ENCODE results near the gene LDHAL6B.

Gene LDHAL6B

GRCh38 chr15:59217876-59218498 is 11.3 kb downstream of the LDHAL6B start:
- no peak for TF ChIP-seq GABPA (IDR thresholded peaks at IDR 0.05; ENCODE audit: low read depth)
- TF ChIP-seq CTCF (IDR thresholded peaks at IDR 0.05; ENCODE audit: insufficient read depth, low read length), result no peak
- no peak for TF ChIP-seq POLR2AphosphoS5 (IDR thresholded peaks at IDR 0.05; ENCODE audit: low read depth)
- no peak for TF ChIP-seq SPI1 (IDR thresholded peaks at IDR 0.05; ENCODE audit: borderline replicate concordance, low read depth)
- TF ChIP-seq REST (IDR thresholded peaks at IDR 0.05; ENCODE audit: insufficient replicate concordance, low read depth), result no peak
- H3K27me3 ChIP-seq (ENCODE audit: insufficient read depth, poor library complexity, severe bottlenecking), result peaks cover 3% of the 10 kb centered on the region
- H3K27ac ChIP-seq (replicated peaks), result no peak overlapping the region
- H3K4me3 ChIP-seq (replicated peaks; ENCODE audit: insufficient read depth, low read length), result no peak overlapping the region
- no peak for DNase-seq (ENCODE audit: low read depth in 1 of 2, low spot score in 1 of 2)

GRCh38 chr15:59218710-59219109 is 12.1 kb downstream of the LDHAL6B start:
- peaks cover 3% of the 10 kb centered on the region for H3K27me3 ChIP-seq (ENCODE audit: insufficient read depth, poor library complexity, severe bottlenecking)
- DNase-seq (ENCODE audit: low read depth in 1 of 2, low spot score in 1 of 2), result no peak
- H3K27ac ChIP-seq (replicated peaks), result no peak overlapping the region
- no peak overlapping the region for H3K4me3 ChIP-seq (replicated peaks; ENCODE audit: insufficient read depth, low read length)
- TF ChIP-seq GABPA (IDR thresholded peaks at IDR 0.05; ENCODE audit: low read depth) (no peak), POLR2AphosphoS5 (IDR thresholded peaks at IDR 0.05; ENCODE audit: low read depth) (no peak), REST (IDR thresholded peaks at IDR 0.05; ENCODE audit: insufficient replicate concordance, low read depth) (no peak), CTCF (IDR thresholded peaks at IDR 0.05; ENCODE audit: insufficient read depth, low read length) (no peak), SPI1 (IDR thresholded peaks at IDR 0.05; ENCODE audit: borderline replicate concordance, low read depth) (no peak)

- no peak overlapping the region for H3K27ac ChIP-seq (replicated peaks)
Observed at GRCh38 chr15:59221511-59222505, 15.2 kb downstream of the LDHAL6B start.

More at GRCh38 chr15:59221511-59222505, 15.2 kb downstream of the LDHAL6B start:
- H3K4me3 ChIP-seq (replicated peaks; ENCODE audit: insufficient read depth, low read length), result no peak overlapping the region
- no peak for DNase-seq (ENCODE audit: low read depth in 1 of 2, low spot score in 1 of 2)
- TF ChIP-seq CTCF (IDR thresholded peaks at IDR 0.05; ENCODE audit: insufficient read depth, low read length) (no peak), GABPA (IDR thresholded peaks at IDR 0.05; ENCODE audit: low read depth) (no peak), REST (IDR thresholded peaks at IDR 0.05; ENCODE audit: insufficient replicate concordance, low read depth) (no peak), SPI1 (IDR thresholded peaks at IDR 0.05; ENCODE audit: borderline replicate concordance, low read depth) (no peak), POLR2AphosphoS5 (IDR thresholded peaks at IDR 0.05; ENCODE audit: low read depth) (no peak)
- peaks cover 3% of the 10 kb centered on the region for H3K27me3 ChIP-seq (ENCODE audit: insufficient read depth, poor library complexity, severe bottlenecking)

All from HL-60 (cell line).